Osteocyte (in vitro differentiated cells): ENCODE results near the gene ZCCHC7. TPM values are rescaled to one million over a fixed set of nuclear protein-coding genes. Genes with fewer than 3 reads are reported as not detected.

Experiments
- DNase-seq: peaks from one replicate; pipeline ENCODE4 v3.0.0; 2021; ENCODE audit warnings: mixed read lengths; ENCODE audit not compliant: unreplicated experiment; ENCODE audit errors: extremely low spot score
- H3K27ac Mint-ChIP-seq: one replicate; pipeline ENCODE4 v1.8.0; 2021; ENCODE audit warnings: mild to moderate bottlenecking, mixed read lengths; ENCODE audit not compliant: unreplicated experiment
- H3K27me3 Mint-ChIP-seq: one replicate; pipeline ENCODE4 v1.8.0; 2021; ENCODE audit warnings: mixed read lengths; ENCODE audit not compliant: unreplicated experiment
- H3K36me3 Mint-ChIP-seq: one replicate; pipeline ENCODE4 v1.8.0; 2021; ENCODE audit warnings: mixed read lengths; ENCODE audit not compliant: unreplicated experiment
- H3K4me1 Mint-ChIP-seq: one replicate; pipeline ENCODE4 v1.8.0; 2021; ENCODE audit warnings: mixed read lengths; ENCODE audit not compliant: unreplicated experiment
- H3K4me3 Mint-ChIP-seq: one replicate; pipeline ENCODE4 v1.8.0; 2021; ENCODE audit warnings: mild to moderate bottlenecking, moderate library complexity, mixed read lengths; ENCODE audit not compliant: unreplicated experiment
- H3K9me3 Mint-ChIP-seq: one replicate; pipeline ENCODE4 v1.8.0; 2021; ENCODE audit warnings: mixed read lengths; ENCODE audit not compliant: unreplicated experiment
- total RNA-seq: library from RNA; stranded (reverse); gene quantifications from 2 replicates; pipeline ENCODE4 v1.2.1, GENCODE V29; 2021
- TF ChIP-seq, protein P1 (sequence below): fragments of 200-600 bp; sonication (generic); IDR thresholded peaks from 2 replicates; pipeline ENCODE4 v1.5.0; 2021; ENCODE audit warnings: antibody characterized with exemption, mild to moderate bottlenecking, moderate library complexity

ZCCHC7 gene
- total RNA-seq, 1 donor from 2014 or later: 22.8 TPM

DNA sequence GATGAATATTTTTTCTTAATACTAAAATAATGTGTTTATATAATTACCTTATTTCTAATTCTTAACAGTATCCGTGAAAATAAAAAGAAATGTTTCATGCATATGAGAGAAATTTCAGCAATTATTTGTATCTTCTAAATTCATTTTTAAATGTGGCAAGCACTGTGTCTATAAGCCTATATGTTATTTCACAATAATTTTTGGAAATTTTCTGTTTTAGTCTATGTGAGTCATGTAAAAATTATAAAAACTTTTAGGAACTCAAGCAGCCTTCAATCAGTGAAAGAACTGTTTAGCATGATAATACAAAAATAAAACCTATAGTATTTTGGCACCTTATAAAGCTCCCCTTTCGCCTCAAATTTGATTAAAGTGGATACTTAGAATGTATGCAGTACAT lies 96.8 kb downstream of the ZCCHC7 start:
- no peaks in the 10 kb centered on the region for H3K9me3 Mint-ChIP-seq
- H3K4me1 Mint-ChIP-seq: peaks cover 11% of the 10 kb centered on the region
- H3K4me3 Mint-ChIP-seq: no peak overlapping the region
- H3K27ac Mint-ChIP-seq: no peak overlapping the region
- H3K27me3 Mint-ChIP-seq: no peaks in the 10 kb centered on the region
- TF ChIP-seq, protein P1, sequence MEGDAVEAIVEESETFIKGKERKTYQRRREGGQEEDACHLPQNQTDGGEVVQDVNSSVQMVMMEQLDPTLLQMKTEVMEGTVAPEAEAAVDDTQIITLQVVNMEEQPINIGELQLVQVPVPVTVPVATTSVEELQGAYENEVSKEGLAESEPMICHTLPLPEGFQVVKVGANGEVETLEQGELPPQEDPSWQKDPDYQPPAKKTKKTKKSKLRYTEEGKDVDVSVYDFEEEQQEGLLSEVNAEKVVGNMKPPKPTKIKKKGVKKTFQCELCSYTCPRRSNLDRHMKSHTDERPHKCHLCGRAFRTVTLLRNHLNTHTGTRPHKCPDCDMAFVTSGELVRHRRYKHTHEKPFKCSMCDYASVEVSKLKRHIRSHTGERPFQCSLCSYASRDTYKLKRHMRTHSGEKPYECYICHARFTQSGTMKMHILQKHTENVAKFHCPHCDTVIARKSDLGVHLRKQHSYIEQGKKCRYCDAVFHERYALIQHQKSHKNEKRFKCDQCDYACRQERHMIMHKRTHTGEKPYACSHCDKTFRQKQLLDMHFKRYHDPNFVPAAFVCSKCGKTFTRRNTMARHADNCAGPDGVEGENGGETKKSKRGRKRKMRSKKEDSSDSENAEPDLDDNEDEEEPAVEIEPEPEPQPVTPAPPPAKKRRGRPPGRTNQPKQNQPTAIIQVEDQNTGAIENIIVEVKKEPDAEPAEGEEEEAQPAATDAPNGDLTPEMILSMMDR: no peak
- DNase-seq: no peak
- no peaks in the 10 kb centered on the region for H3K36me3 Mint-ChIP-seq

- Mint-ChIP-seq H3K4me1 (peaks cover 11% of the 10 kb centered on the region), H3K36me3 (no peaks in the 10 kb centered on the region)
These were observed 98.5 kb downstream of the ZCCHC7 start for GRCh38 chr9:37218800-37219425.

GRCh38 chr9:37220971-37221370 lies 100.6 kb downstream of the ZCCHC7 start:
- no peak overlapping the region for H3K4me3 Mint-ChIP-seq
- no peaks in the 10 kb centered on the region for H3K27me3 Mint-ChIP-seq
- H3K36me3 Mint-ChIP-seq: no peaks in the 10 kb centered on the region
- H3K4me1 Mint-ChIP-seq: peaks cover 11% of the 10 kb centered on the region
- TF ChIP-seq, protein P1: no peak
- no peak for DNase-seq
- no peak overlapping the region for H3K27ac Mint-ChIP-seq
- no peaks in the 10 kb centered on the region for H3K9me3 Mint-ChIP-seq

More at GRCh38 chr9:37218800-37219425, 98.5 kb downstream of the ZCCHC7 start:
- H3K9me3 Mint-ChIP-seq: no peaks in the 10 kb centered on the region
- H3K27ac Mint-ChIP-seq: no peak overlapping the region
- no peaks in the 10 kb centered on the region for H3K27me3 Mint-ChIP-seq
- DNase-seq: no peak
- no peak overlapping the region for H3K4me3 Mint-ChIP-seq
- TF ChIP-seq, protein P1: no peak

GRCh38 chr9:37221489-37222106 lies 101.2 kb downstream of the ZCCHC7 start:
- H3K4me3 Mint-ChIP-seq: no peak overlapping the region
- no peak for DNase-seq
- TF ChIP-seq, protein P1: no peak
- no peak overlapping the region for H3K27ac Mint-ChIP-seq
- no peaks in the 10 kb centered on the region for H3K36me3 Mint-ChIP-seq
- H3K27me3 Mint-ChIP-seq: no peaks in the 10 kb centered on the region
- no peaks in the 10 kb centered on the region for H3K9me3 Mint-ChIP-seq
- H3K4me1 Mint-ChIP-seq: peaks cover 11% of the 10 kb centered on the region

DNA sequence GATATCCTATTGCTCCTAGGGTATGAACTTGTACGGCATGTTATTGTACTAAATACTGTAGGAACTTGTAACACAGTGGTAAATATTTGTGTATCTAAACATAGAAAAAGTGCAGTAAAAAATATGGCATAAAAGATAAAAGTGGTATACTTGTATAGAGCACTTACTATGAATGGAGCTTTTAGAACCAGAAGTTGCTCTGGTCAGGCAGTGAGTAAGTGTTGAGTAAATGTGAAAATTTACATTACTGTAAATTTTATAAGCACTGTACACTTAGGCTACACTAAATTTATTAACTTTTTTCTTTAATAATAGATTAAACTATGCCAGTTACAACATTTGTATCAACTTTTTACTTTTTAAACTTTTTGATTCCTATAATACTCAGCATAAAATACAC lies 109.1 kb downstream of the ZCCHC7 start:
- H3K27me3 Mint-ChIP-seq: no peaks in the 10 kb centered on the region
- TF ChIP-seq, protein P1: no peak
- H3K27ac Mint-ChIP-seq: no peak overlapping the region
- no peaks in the 10 kb centered on the region for H3K4me1 Mint-ChIP-seq
- peaks cover 8% of the 10 kb centered on the region for H3K36me3 Mint-ChIP-seq
- H3K4me3 Mint-ChIP-seq: no peak overlapping the region
- peaks cover 3% of the 10 kb centered on the region for H3K9me3 Mint-ChIP-seq
- DNase-seq: no peak
